Effector memory CD4-positive, alpha-beta T cell (primary cell): ENCODE data around the gene FTO.

ENCODE experiments used
- DNase-seq, 3 donors: peaks; one replicate each; pipeline ENCODE4 v3.0.0-alpha.2; 2020
- H3K27ac ChIP-seq: 2 replicates; pipeline ENCODE4 v1.7.0; 2013; ENCODE audit warnings: mild to moderate bottlenecking, low read length, moderate library complexity; ENCODE audit not compliant: insufficient read depth, poor library complexity, severe bottlenecking
- H3K27me3 ChIP-seq: replicated peaks from 2 replicates; pipeline ENCODE4 v1.7.0; 2013; ENCODE audit warnings: mild to moderate bottlenecking, low read length; ENCODE audit not compliant: insufficient read depth, control insufficient read depth, poor library complexity, severe bottlenecking
- H3K36me3 ChIP-seq: 2 replicates; pipeline ENCODE4 v1.7.0; 2013; ENCODE audit warnings: mild to moderate bottlenecking, low read length, moderate library complexity; ENCODE audit not compliant: control insufficient read depth, insufficient read depth
- H3K4me1 ChIP-seq: 2 replicates; pipeline ENCODE4 v1.7.0; 2013; ENCODE audit warnings: low read length, mild to moderate bottlenecking; ENCODE audit not compliant: control insufficient read depth, insufficient read depth, poor library complexity, severe bottlenecking
- H3K4me3 ChIP-seq: 2 replicates; pipeline ENCODE4 v1.7.0; 2013; ENCODE audit warnings: low read length, low read depth, mild to moderate bottlenecking; ENCODE audit not compliant: insufficient read depth, poor library complexity, severe bottlenecking
- H3K9me3 ChIP-seq: 2 replicates; pipeline ENCODE4 v1.7.0; 2013; ENCODE audit warnings: mild to moderate bottlenecking, low read length, moderate library complexity; ENCODE audit not compliant: control insufficient read depth

FTO gene

GRCh38 chr16:53947642-53948041 lies 243.7 kb downstream of the FTO start:
- Histone ChIP-seq H3K4me1 (no peaks in the 10 kb centered on the region), H3K27me3 (no peaks in the 10 kb centered on the region), H3K9me3 (no peaks in the 10 kb centered on the region), H3K36me3 (no peaks in the 10 kb centered on the region), H3K4me3 (no peak overlapping the region), H3K27ac (no peak overlapping the region)
- DNase-seq = no peak

- Histone ChIP-seq H3K4me1 (no peaks in the 10 kb centered on the region), H3K4me3 (no peak overlapping the region), H3K9me3 (no peaks in the 10 kb centered on the region), H3K27me3 (no peaks in the 10 kb centered on the region), H3K36me3 (no peaks in the 10 kb centered on the region), H3K27ac (no peak overlapping the region)
- no peak for DNase-seq
These were observed 244.4 kb downstream of the FTO start for GRCh38 chr16:53948326-53948725.

- Histone ChIP-seq H3K27me3 (no peaks in the 10 kb centered on the region), H3K9me3 (no peaks in the 10 kb centered on the region), H3K4me3 (no peak overlapping the region), H3K4me1 (no peaks in the 10 kb centered on the region), H3K36me3 (no peaks in the 10 kb centered on the region), H3K27ac (no peak overlapping the region)
- no peak for DNase-seq
These were observed 244.9 kb downstream of the FTO start for GRCh38 chr16:53948734-53949430.

GRCh38 chr16:53949715-53950410 lies 245.9 kb downstream of the FTO start:
- no peak overlapping the region for H3K4me3 ChIP-seq
- no peaks in the 10 kb centered on the region for H3K4me1 ChIP-seq
- no peaks in the 10 kb centered on the region for H3K27me3 ChIP-seq
- H3K9me3 ChIP-seq = no peaks in the 10 kb centered on the region
- DNase-seq = no peak
- no peak overlapping the region for H3K27ac ChIP-seq
- no peaks in the 10 kb centered on the region for H3K36me3 ChIP-seq

- Histone ChIP-seq H3K36me3 (no peaks in the 10 kb centered on the region), H3K9me3 (no peaks in the 10 kb centered on the region), H3K4me1 (no peaks in the 10 kb centered on the region), H3K4me3 (no peak overlapping the region), H3K27me3 (no peaks in the 10 kb centered on the region), H3K27ac (no peak overlapping the region)
- no peak for DNase-seq
These were observed 246.7 kb downstream of the FTO start for GRCh38 chr16:53950677-53951076.

GRCh38 chr16:53952215-53953208 lies 248.6 kb downstream of the FTO start:
- H3K4me1 ChIP-seq = no peaks in the 10 kb centered on the region
- no peak for DNase-seq
- H3K27ac ChIP-seq = no peak overlapping the region
- H3K4me3 ChIP-seq = no peak overlapping the region
- no peaks in the 10 kb centered on the region for H3K36me3 ChIP-seq
- H3K27me3 ChIP-seq = no peaks in the 10 kb centered on the region
- no peaks in the 10 kb centered on the region for H3K9me3 ChIP-seq

GRCh38 chr16:53953336-53953735 lies 249.4 kb downstream of the FTO start:
- no peaks in the 10 kb centered on the region for H3K36me3 ChIP-seq
- no peaks in the 10 kb centered on the region for H3K9me3 ChIP-seq
- no peak overlapping the region for H3K4me3 ChIP-seq
- no peak for DNase-seq
- H3K27ac ChIP-seq = no peak overlapping the region
- H3K4me1 ChIP-seq = no peaks in the 10 kb centered on the region
- H3K27me3 ChIP-seq = no peaks in the 10 kb centered on the region

- no peaks in the 10 kb centered on the region for H3K36me3 ChIP-seq
- H3K27ac ChIP-seq = no peak overlapping the region
- H3K27me3 ChIP-seq = no peaks in the 10 kb centered on the region
- DNase-seq = no peak
- H3K4me1 ChIP-seq = no peaks in the 10 kb centered on the region
- H3K9me3 ChIP-seq = no peaks in the 10 kb centered on the region
- no peak overlapping the region for H3K4me3 ChIP-seq
These were observed 251.4 kb downstream of the FTO start for GRCh38 chr16:53955221-53955875.

GRCh38 chr16:53958341-53958880 lies 254.5 kb downstream of the FTO start:
- no peak overlapping the region for H3K27ac ChIP-seq
- H3K9me3 ChIP-seq = no peaks in the 10 kb centered on the region
- DNase-seq = no peak

More at GRCh38 chr16:53958341-53958880, 254.5 kb downstream of the FTO start:
- no peaks in the 10 kb centered on the region for H3K27me3 ChIP-seq
- H3K36me3 ChIP-seq = no peaks in the 10 kb centered on the region
- H3K4me3 ChIP-seq = no peak overlapping the region
- no peaks in the 10 kb centered on the region for H3K4me1 ChIP-seq
